A549 (cell line): ENCODE data around the gene USP12. TPM values are rescaled to one million over a fixed set of nuclear protein-coding genes. Genes with fewer than 3 reads are reported as not detected.

Source experiments
- ATAC-seq, 2 experiments: fragments of 200-7000 bp in 1 of 2; fragments of >200 bp in 1 of 2; cut with Nextera tagmentation in 1 of 2; cut with Tn5 transposase in 1 of 2; 3 replicates each; pipeline versions ENCODE4 v1.8.0 to v1.9.1; 2018 to 2020; ENCODE audit warnings: mild to moderate bottlenecking in 1 of 2, moderate library complexity in 1 of 2
- CTCF ChIA-PET: fragments of 300-600 bp; sonication (Branson Sonifier 250); formaldehyde crosslinking; extraction: SDS; loops from one replicate; lab custom pipeline; 2021; ENCODE audit warnings: antibody characterized with exemption, inconsistent platforms; lab: Yijun Ruan, JAX
- POLR2A ChIA-PET: fragments of 350-600 bp; formaldehyde crosslinking; extraction: SDS; loops from one replicate; lab custom pipeline; 2021; ENCODE audit warnings: antibody characterized with exemption, inconsistent platforms; lab: Yijun Ruan, JAX
- DNase-seq, 2 experiments: peaks; one replicate each; pipeline versions ENCODE4 v3.0.0 to v3.0.0-alpha.2; 2011 to 2016; ENCODE audit warnings: low read depth in 1 of 2, low spot score in 1 of 2
- FAIRE-seq: peaks from 2 replicates; lab custom pipeline; 2011; peaks lifted over from hg19 to GRCh38; lab: Jason Lieb, UNC
- H3K27ac ChIP-seq, 2 experiments: fragments of >200 bp; sonication (Bioruptor Twin); formaldehyde crosslinking; 3 replicates each; pipeline ENCODE4 v1.5.1; 2016 to 2017
- H3K4me1 ChIP-seq: fragments of >200 bp; sonication (Bioruptor Twin); formaldehyde crosslinking; 3 replicates; pipeline ENCODE4 v1.6.1; 2016
- H3K4me2 ChIP-seq: fragments of >200 bp; sonication (Bioruptor Twin); formaldehyde crosslinking; 3 replicates; pipeline ENCODE4 v1.6.1; 2016
- H3K4me3 ChIP-seq: fragments of >200 bp; sonication (Bioruptor Twin); formaldehyde crosslinking; 3 replicates; pipeline ENCODE4 v1.5.1; 2016
- H3K9me3 ChIP-seq: fragments of >200 bp; sonication (Bioruptor Twin); formaldehyde crosslinking; 3 replicates; pipeline ENCODE4 v1.6.1; 2016
- CBX2 ChIP-seq: fragments of 200-600 bp; sonication (generic); IDR thresholded peaks from 2 replicates; pipeline ENCODE4 v1.6.1; 2016; ENCODE audit warnings: low read depth, mild to moderate bottlenecking, borderline replicate concordance
- CBX8 ChIP-seq: fragments of 200-600 bp; sonication (generic); IDR thresholded peaks from 2 replicates; pipeline ENCODE4 v1.6.1; 2016
- CHD4 ChIP-seq: fragments of 200-600 bp; sonication (generic); IDR thresholded peaks from 2 replicates; pipeline ENCODE4 v1.6.1; 2016; ENCODE audit warnings: antibody characterized with exemption, mild to moderate bottlenecking, borderline replicate concordance
- EP300 ChIP-seq, 2 experiments: fragments of >200 bp; sonication (Bioruptor Twin); formaldehyde crosslinking; IDR thresholded peaks; 2 replicates in 1 of 2; 3 replicates in 1 of 2; pipeline ENCODE4 v1.6.1; 2016 to 2017
- ESRRA ChIP-seq: fragments of 150-350 bp; IDR thresholded peaks from 2 replicates; pipeline ENCODE4 v1.6.1; 2014; ENCODE audit warnings: mild to moderate bottlenecking, low read length, borderline replicate concordance
- FOSB ChIP-seq: fragments of 250-450 bp; sonication (Bioruptor Pico); IDR thresholded peaks from 2 replicates; pipeline ENCODE4 v1.5.0; 2020; ENCODE audit warnings: mild to moderate bottlenecking, moderate library complexity
- FOSL2 ChIP-seq, 2 experiments: fragments of 450-650 bp in 1 of 2; fragments of >200 bp in 1 of 2; sonication (Bioruptor Twin) in 1 of 2; formaldehyde crosslinking; IDR thresholded peaks; 2 replicates each; pipeline versions ENCODE4 v1.5.0 to v1.6.1; 2016 to 2020; ENCODE audit warnings: mild to moderate bottlenecking in 1 of 2, moderate library complexity in 1 of 2
- FOXS1 ChIP-seq: fragments of 250-450 bp; sonication (Bioruptor Pico); IDR thresholded peaks from 2 replicates; pipeline ENCODE4 v1.5.0; 2020; ENCODE audit warnings: mild to moderate bottlenecking, moderate library complexity
- GATA3 ChIP-seq: IDR thresholded peaks from 2 replicates; pipeline ENCODE4 v1.6.1; 2012; ENCODE audit warnings: borderline replicate concordance
- HOXB5 ChIP-seq: fragments of 250-450 bp; sonication (Bioruptor Pico); IDR thresholded peaks from 2 replicates; pipeline ENCODE4 v1.5.0; 2020; ENCODE audit warnings: mild to moderate bottlenecking, moderate library complexity
- JUNB ChIP-seq: fragments of >200 bp; sonication (Bioruptor Twin); formaldehyde crosslinking; IDR thresholded peaks from 2 replicates; pipeline ENCODE4 v1.6.1; 2016
- KDM1A ChIP-seq: fragments of 200-600 bp; sonication (generic); IDR thresholded peaks from 2 replicates; pipeline ENCODE4 v1.6.1; 2016; ENCODE audit warnings: low read depth, mild to moderate bottlenecking
- NPAS2 ChIP-seq: fragments of 250-450 bp; sonication (Bioruptor Pico); IDR thresholded peaks from 2 replicates; pipeline ENCODE4 v1.8.0; 2022; ENCODE audit warnings: mild to moderate bottlenecking, moderate library complexity, borderline replicate concordance
- NR3C1 ChIP-seq: fragments of >200 bp; sonication (Bioruptor Twin); formaldehyde crosslinking; IDR thresholded peaks from 3 replicates; pipeline ENCODE4 v1.6.1; 2017
- PHF8 ChIP-seq: fragments of 200-600 bp; sonication (generic); IDR thresholded peaks from 2 replicates; pipeline ENCODE4 v1.6.1; 2016; ENCODE audit warnings: low read depth, mild to moderate bottlenecking, antibody characterized with exemption, moderate library complexity, borderline replicate concordance
- RFX5 ChIP-seq: fragments of 450-650 bp; IDR thresholded peaks from 2 replicates; pipeline ENCODE4 v1.7.1; 2014; ENCODE audit warnings: antibody characterized with exemption, mild to moderate bottlenecking, moderate library complexity
- RNF2 ChIP-seq: fragments of 200-600 bp; sonication (generic); IDR thresholded peaks from 2 replicates; pipeline ENCODE4 v1.6.1; 2016; ENCODE audit warnings: low read depth, mild to moderate bottlenecking, antibody characterized with exemption, moderate library complexity, borderline replicate concordance
- SMC3 ChIP-seq: fragments of >200 bp; sonication (Bioruptor Twin); formaldehyde crosslinking; IDR thresholded peaks from 3 replicates; pipeline ENCODE4 v1.6.1; 2018; ENCODE audit warnings: inconsistent platforms
- TP53 ChIP-seq: fragments of 250-450 bp; sonication (Bioruptor Pico); IDR thresholded peaks from 2 replicates; pipeline ENCODE4 v1.5.0; 2021; ENCODE audit warnings: mild to moderate bottlenecking, moderate library complexity
- ZNF302 ChIP-seq: fragments of 250-450 bp; sonication (Bioruptor Pico); IDR thresholded peaks from 2 replicates; pipeline ENCODE4 v1.9.0; 2021; ENCODE audit warnings: inconsistent platforms, mild to moderate bottlenecking, moderate library complexity
- WGBS: methylation state at CpG from one replicate; pipeline ENCODE4 v1.1.6; 2017; ENCODE audit errors: missing lambda C conversion rate; 5-methylcytosine and 5-hydroxymethylcytosine counted together
- polyA plus RNA-seq, 4 experiments: library from polyadenylated mRNA; depleted of rRNA in 3 of 4; stranded (reverse); fragments of >200 nt; fragmentation: RNase III in 1 of 4; extraction: RNeasy Plus Mini Kit Qiagen cat#74134 plus additional on column Dnase treatment in 1 of 4; gene quantifications; 2 replicates in 3 of 4; 3 replicates in 1 of 4; pipeline ENCODE4 v1.2.3, GENCODE V29; 2011 to 2017
- TF ChIP-seq, protein P1 (sequence below): fragments of >200 bp; sonication (Bioruptor Twin); formaldehyde crosslinking; IDR thresholded peaks from 3 replicates; pipeline ENCODE4 v1.6.1; 2016
- TF ChIP-seq, protein P2 (sequence below): fragments of 250-450 bp; sonication (Bioruptor Pico); IDR thresholded peaks from 2 replicates; pipeline ENCODE4 v1.5.0; 2020; ENCODE audit warnings: low read depth, mild to moderate bottlenecking, moderate library complexity
- TF ChIP-seq, protein P3 (sequence below): IDR thresholded peaks from 2 replicates; pipeline ENCODE4 v1.6.1; 2012
- TF ChIP-seq, protein P4 (sequence below): fragments of >200 bp; sonication (Bioruptor Twin); formaldehyde crosslinking; IDR thresholded peaks from 3 replicates; pipeline ENCODE4 v1.5.1; 2016

USP12 gene
- polyA plus RNA-seq, 2 of the 4 experiments (the other 2 are of a cell fraction): 19.1 to 21.2 TPM

DNA sequence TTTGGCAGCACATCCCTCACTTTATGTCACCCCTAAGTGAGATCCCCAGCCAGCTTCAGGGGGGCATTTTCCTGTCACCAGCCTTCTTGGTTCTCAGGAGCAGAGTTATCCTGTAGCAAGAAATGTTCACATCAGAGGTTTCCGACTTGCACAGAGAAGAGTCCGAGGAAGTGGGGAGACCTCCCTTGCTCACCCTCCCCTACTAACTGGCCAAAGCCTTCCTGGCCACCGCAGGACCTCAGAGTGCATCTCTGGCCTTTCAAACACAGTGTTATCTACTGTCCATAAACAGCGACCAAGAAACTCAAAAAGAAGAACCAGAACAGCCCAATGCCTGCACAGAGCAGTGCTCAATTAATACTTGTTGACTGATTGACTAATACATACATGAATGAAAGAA lies 134.4 kb downstream of the USP12 start:
- ATAC-seq (no peak; a peak in 1 of 6 replicates), FAIRE-seq (no peak), DNase-seq (no peak)
- WGBS: 84% methylated on average over 4 of the region's 4 CpGs
- no peaks in the 10 kb centered on the region for H3K9me3 ChIP-seq
- H3K4me2 ChIP-seq: peak overlapping the region; percentile 76
- peaks cover 44% of the 10 kb centered on the region for H3K4me1 ChIP-seq
- ChIA-PET POLR2A (no interaction called here), CTCF (no interaction called here)
- TF ChIP-seq GATA3 (no peak), CBX2 (no peak), NPAS2 (CRISPR knock-in tag) (no peak), RNF2 (no peak), PHF8 (no peak), SMC3 (no peak), CHD4 (no peak), ZNF302 (CRISPR knock-in tag) (no peak), CBX8 (no peak), HOXB5 (CRISPR knock-in tag) (no peak), KDM1A (no peak)
- TF ChIP-seq, protein P1, sequence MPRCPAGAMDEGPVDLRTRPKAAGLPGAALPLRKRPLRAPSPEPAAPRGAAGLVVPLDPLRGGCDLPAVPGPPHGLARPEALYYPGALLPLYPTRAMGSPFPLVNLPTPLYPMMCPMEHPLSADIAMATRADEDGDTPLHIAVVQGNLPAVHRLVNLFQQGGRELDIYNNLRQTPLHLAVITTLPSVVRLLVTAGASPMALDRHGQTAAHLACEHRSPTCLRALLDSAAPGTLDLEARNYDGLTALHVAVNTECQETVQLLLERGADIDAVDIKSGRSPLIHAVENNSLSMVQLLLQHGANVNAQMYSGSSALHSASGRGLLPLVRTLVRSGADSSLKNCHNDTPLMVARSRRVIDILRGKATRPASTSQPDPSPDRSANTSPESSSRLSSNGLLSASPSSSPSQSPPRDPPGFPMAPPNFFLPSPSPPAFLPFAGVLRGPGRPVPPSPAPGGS: no peak
- TF ChIP-seq, protein P2, sequence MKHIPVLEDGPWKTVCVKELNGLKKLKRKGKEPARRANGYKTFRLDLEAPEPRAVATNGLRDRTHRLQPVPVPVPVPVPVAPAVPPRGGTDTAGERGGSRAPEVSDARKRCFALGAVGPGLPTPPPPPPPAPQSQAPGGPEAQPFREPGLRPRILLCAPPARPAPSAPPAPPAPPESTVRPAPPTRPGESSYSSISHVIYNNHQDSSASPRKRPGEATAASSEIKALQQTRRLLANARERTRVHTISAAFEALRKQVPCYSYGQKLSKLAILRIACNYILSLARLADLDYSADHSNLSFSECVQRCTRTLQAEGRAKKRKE: no peak
- peak overlapping the region; percentile 38 to 84; a peak in 5 of 6 replicates for H3K27ac ChIP-seq
- no peak overlapping the region for H3K4me3 ChIP-seq

DNA sequence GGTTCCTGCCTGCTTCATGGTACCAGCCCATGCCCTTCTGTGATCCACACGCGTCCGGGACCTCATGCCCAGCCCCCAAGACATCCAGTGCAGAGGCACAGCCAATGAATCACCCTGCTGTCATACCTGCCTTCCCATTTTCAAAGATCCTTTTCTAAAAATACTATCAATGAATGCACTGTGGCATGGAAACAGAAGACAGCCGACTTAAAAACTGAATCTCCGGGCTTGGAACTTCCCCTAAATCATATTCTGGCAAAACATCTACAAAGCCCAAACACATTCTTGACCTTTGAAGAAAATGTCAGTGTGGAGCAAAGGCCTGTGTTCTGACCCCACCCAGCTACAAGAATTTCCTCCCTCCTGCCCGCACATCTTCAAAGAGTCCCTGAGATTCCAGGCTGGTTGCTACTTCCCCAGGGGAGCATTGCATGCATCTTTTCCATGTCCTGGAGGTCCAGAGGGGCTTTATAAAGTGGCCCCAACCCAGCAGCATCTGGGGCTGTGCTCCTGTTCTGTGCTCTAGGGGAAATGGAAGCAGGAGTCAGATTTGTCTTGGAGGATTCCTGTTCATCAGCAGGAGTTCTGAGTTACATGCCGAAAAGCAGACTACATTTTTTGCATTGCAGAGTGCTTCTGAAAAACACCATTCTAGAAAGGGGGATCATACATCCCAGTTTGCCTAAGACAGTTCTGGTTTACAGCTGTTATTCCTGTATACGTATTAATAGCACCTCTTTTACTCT lies 135.2 kb downstream of the USP12 start:
- DNase-seq: peak; percentile 32 to 41
- TF ChIP-seq TP53 (CRISPR knock-in tag) (no peak), EP300 (IDR thresholded peaks at IDR 0.05) (peak in 1 of 2 experiments; percentile 40; a peak in 1 of 5 replicates), ESRRA (no peak), FOSL2 (IDR thresholded peaks at IDR 0.05) (0 out of 2 replicates have a peak, but pooled peaks have one; percentile 10), FOSL2 (CRISPR knock-in tag; IDR thresholded peaks at IDR 0.05) (no peak; the same call in 1 of the 2 replicates), FOSB (CRISPR knock-in tag) (no peak), JUNB (peak; percentile 29; the same call in 1 of the 2 replicates), NR3C1 (no peak), RFX5 (no peak)
- TF ChIP-seq, protein P3, sequence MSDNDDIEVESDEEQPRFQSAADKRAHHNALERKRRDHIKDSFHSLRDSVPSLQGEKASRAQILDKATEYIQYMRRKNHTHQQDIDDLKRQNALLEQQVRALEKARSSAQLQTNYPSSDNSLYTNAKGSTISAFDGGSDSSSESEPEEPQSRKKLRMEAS: peak; percentile 45; the same call in 1 of the 2 replicates
- TF ChIP-seq, all 56 proteins: peak for 4
- Histone ChIP-seq H3K4me1 (peaks cover 44% of the 10 kb centered on the region), H3K27ac (peak overlapping the region; percentile 38 to 84), H3K4me3 (0 out of 3 replicates have a peak overlapping the region, but pooled peaks have one; percentile 3), H3K9me3 (no peaks in the 10 kb centered on the region), H3K4me2 (peak overlapping the region; percentile 76)
- peak; percentile 67 to 76; a peak in 5 of 6 replicates for ATAC-seq
- ChIA-PET CTCF (interaction anchor here (1.6 kb wide), 1 partner anchor 51 kb away, joined by 5 read pairs; no protein-coding TSS in a partner anchor), POLR2A (no interaction called here)
- WGBS: 8% methylated on average over 8 of the region's 8 CpGs
- no peak for FAIRE-seq

DNA sequence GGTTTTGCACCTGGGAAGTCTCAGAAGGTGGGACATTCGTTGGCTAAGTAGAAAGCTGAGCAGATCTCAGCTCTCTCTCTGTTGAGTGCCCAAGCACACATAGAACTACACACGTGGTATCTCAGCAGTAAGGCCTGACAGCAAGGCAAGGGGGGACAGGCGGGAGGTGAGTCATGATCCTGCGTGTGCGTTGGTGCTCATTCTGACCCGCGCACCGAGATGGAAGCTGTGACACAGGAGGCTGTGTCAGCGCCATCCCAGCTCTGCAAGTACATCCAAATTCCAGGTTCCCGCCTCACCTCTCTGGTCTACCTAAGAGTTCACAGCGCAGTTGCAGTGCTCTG lies 135.7 kb downstream of the USP12 start:
- FAIRE-seq: no peak
- WGBS: 22% methylated on average over 11 of the region's 11 CpGs
- CTCF ChIA-PET: interaction anchor here (1.6 kb wide), 1 partner anchor 50 kb away, joined by 5 read pairs; no protein-coding TSS in a partner anchor
- Histone ChIP-seq H3K4me2 (peak overlapping the region; percentile 76), H3K27ac (peak overlapping the region; percentile 38 to 84), H3K4me3 (0 out of 3 replicates have a peak overlapping the region, but pooled peaks have one; percentile 3)
- POLR2A ChIA-PET: no interaction called here
- TF ChIP-seq FOSL2 (IDR thresholded peaks at IDR 0.05): no peak
- peak; percentile 58 for TF ChIP-seq FOSL2 (CRISPR knock-in tag; IDR thresholded peaks at IDR 0.05)
- no peak for TF ChIP-seq FOXS1 (CRISPR knock-in tag)
- TF ChIP-seq, protein P3: peak; percentile 74
- TF ChIP-seq, protein P4, sequence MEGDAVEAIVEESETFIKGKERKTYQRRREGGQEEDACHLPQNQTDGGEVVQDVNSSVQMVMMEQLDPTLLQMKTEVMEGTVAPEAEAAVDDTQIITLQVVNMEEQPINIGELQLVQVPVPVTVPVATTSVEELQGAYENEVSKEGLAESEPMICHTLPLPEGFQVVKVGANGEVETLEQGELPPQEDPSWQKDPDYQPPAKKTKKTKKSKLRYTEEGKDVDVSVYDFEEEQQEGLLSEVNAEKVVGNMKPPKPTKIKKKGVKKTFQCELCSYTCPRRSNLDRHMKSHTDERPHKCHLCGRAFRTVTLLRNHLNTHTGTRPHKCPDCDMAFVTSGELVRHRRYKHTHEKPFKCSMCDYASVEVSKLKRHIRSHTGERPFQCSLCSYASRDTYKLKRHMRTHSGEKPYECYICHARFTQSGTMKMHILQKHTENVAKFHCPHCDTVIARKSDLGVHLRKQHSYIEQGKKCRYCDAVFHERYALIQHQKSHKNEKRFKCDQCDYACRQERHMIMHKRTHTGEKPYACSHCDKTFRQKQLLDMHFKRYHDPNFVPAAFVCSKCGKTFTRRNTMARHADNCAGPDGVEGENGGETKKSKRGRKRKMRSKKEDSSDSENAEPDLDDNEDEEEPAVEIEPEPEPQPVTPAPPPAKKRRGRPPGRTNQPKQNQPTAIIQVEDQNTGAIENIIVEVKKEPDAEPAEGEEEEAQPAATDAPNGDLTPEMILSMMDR: no peak
- TF ChIP-seq, all 56 proteins: peak for 2
- peak; percentile 74 to 79 for ATAC-seq
- peaks cover 44% of the 10 kb centered on the region for H3K4me1 ChIP-seq
- no peaks in the 10 kb centered on the region for H3K9me3 ChIP-seq
- peak; percentile 48 for DNase-seq
